Uterus (tissue), 2 donors: Measurements from ENCODE around the gene NEUROG2.

ENCODE experiments used
- CTCF ChIP-seq, 4 experiments: fragments of 200-600 bp in 2 of 4; fragments of 450-650 bp in 2 of 4; sonication (generic) in 2 of 4; IDR thresholded peaks; one replicate each; pipeline ENCODE4 v1.5.1; 2016 to 2019; ENCODE audit warnings: antibody characterized with exemption in 4 of 4, mild to moderate bottlenecking in 2 of 4, moderate library complexity in 1 of 4
- POLR2A ChIP-seq, 2 donors: fragments of 450-650 bp; IDR thresholded peaks; one replicate each; pipeline ENCODE4 v1.6.1; 2016; ENCODE audit warnings: antibody characterized with exemption in 2 of 2, mild to moderate bottlenecking in 1 of 2, moderate library complexity in 1 of 2

GRCh38 chr4:112532267-112532666 lies 16.3 kb upstream of the NEUROG2 start:
- TF ChIP-seq CTCF (IDR thresholded peaks at IDR 0.05) (no peak), POLR2A (IDR thresholded peaks at IDR 0.05) (no peak)
